Neural crest cell (in vitro differentiated cells): Measurements from ENCODE around the gene EPC1. TPM values are rescaled to one million over a fixed set of nuclear protein-coding genes. Genes with fewer than 3 reads are reported as not detected.

Experiments
- DNase-seq: peaks from one replicate; pipeline ENCODE4 v3.0.0; 2021; ENCODE audit warnings: low read depth, mixed read lengths, low spot score
- H3K27ac Mint-ChIP-seq: one replicate; pipeline ENCODE4 v1.8.0; 2021; ENCODE audit warnings: mild to moderate bottlenecking, mixed read lengths; ENCODE audit not compliant: unreplicated experiment
- H3K27me3 Mint-ChIP-seq: 2 replicates; pipeline ENCODE4 v1.8.0; 2021; ENCODE audit warnings: low read depth, mild to moderate bottlenecking, mixed read lengths
- H3K36me3 Mint-ChIP-seq: 2 replicates; pipeline ENCODE4 v1.8.0; 2021; ENCODE audit warnings: low read depth, mild to moderate bottlenecking, mixed read lengths
- H3K4me1 Mint-ChIP-seq: 2 replicates; pipeline ENCODE4 v1.8.0; 2021; ENCODE audit warnings: mixed read lengths
- H3K4me3 Mint-ChIP-seq: one replicate; pipeline ENCODE4 v1.8.0; 2021; ENCODE audit warnings: mild to moderate bottlenecking, mixed read lengths
- H3K9me3 Mint-ChIP-seq: 2 replicates; pipeline ENCODE4 v1.8.0; 2021; ENCODE audit warnings: mixed read lengths
- total RNA-seq: library from RNA; stranded (reverse); gene quantifications from 2 replicates; pipeline ENCODE4 v1.2.1, GENCODE V29; 2021
- TF ChIP-seq, protein P1 (sequence below): fragments of 200-600 bp; sonication (generic); conservative IDR thresholded peaks from 2 replicates; pipeline ENCODE4 v1.5.0; 2021; ENCODE audit warnings: antibody characterized with exemption, mild to moderate bottlenecking

The EPC1 gene
- total RNA-seq, 1 donor from 2014 or later, result 44.4 TPM

DNA sequence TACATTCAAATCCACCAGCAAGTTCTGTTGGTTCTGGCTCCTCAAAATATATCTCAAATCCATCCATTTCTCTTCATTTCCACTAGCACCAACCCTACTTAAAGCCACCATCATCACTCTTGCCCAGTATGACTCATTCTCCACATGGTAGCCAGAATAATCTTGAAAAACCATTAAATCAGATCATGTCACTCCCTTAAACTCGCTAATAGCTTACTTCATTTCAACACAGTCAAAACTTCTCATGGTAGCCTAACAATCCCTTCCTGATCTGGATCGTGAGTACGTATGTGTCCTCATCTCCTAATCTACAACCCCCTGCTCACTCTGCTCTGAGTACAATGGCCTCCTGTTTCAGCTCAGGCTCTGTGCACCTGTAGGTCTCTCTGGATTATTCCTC lies 8.7 kb downstream of the EPC1 start:
- H3K27ac Mint-ChIP-seq, result peak overlapping the region; percentile 1
- no peaks in the 10 kb centered on the region for H3K27me3 Mint-ChIP-seq
- peaks cover 14% of the 10 kb centered on the region for H3K36me3 Mint-ChIP-seq
- H3K9me3 Mint-ChIP-seq, result no peaks in the 10 kb centered on the region
- peaks cover 49% of the 10 kb centered on the region for H3K4me1 Mint-ChIP-seq
- DNase-seq, result no peak
- TF ChIP-seq, protein P1, sequence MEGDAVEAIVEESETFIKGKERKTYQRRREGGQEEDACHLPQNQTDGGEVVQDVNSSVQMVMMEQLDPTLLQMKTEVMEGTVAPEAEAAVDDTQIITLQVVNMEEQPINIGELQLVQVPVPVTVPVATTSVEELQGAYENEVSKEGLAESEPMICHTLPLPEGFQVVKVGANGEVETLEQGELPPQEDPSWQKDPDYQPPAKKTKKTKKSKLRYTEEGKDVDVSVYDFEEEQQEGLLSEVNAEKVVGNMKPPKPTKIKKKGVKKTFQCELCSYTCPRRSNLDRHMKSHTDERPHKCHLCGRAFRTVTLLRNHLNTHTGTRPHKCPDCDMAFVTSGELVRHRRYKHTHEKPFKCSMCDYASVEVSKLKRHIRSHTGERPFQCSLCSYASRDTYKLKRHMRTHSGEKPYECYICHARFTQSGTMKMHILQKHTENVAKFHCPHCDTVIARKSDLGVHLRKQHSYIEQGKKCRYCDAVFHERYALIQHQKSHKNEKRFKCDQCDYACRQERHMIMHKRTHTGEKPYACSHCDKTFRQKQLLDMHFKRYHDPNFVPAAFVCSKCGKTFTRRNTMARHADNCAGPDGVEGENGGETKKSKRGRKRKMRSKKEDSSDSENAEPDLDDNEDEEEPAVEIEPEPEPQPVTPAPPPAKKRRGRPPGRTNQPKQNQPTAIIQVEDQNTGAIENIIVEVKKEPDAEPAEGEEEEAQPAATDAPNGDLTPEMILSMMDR, result no peak
- no peak overlapping the region for H3K4me3 Mint-ChIP-seq

DNA sequence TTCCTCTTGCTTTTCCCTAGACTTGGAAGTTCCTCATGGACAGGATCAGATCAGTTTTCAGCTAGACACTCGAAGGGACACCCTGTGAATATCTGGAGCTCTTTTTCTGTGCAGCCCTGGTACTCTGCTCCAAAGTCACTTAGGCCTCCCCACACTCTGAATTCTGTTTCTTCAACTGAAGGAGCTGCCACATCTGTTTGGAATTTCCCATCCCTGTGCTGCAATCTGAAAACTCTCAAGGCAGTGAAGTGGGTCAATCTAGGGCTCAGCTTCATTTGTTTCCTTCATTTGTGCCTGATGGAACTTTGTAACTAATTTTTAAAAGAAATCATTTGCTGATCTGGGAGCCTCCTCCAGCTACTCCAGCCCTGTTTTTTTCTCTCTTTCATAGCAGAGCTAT lies 9.6 kb downstream of the EPC1 start:
- TF ChIP-seq, protein P1, result no peak
- Mint-ChIP-seq H3K9me3 (no peaks in the 10 kb centered on the region), H3K36me3 (peaks cover 14% of the 10 kb centered on the region), H3K4me1 (peaks cover 52% of the 10 kb centered on the region), H3K27ac (no peak overlapping the region), H3K4me3 (no peak overlapping the region), H3K27me3 (no peaks in the 10 kb centered on the region)
- DNase-seq, result no peak

DNA sequence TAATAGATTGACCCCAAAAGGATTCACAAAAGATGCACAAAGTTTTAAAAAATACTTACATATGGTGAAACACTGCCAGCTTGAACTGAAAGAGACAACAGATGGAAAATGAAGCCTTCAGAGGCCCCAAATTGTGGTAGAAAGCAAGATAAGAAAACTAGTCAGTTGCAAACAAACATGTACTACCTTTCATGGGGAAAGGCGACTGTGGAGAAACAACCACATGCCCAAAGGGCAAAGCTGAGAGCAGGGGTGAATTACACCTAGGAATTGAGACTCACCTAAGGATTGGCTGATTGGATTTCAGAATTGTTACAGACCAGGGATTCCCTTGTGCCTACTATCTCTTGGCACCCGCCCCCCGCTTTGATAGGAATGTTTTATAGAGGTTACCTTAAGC lies 13.1 kb downstream of the EPC1 start:
- Mint-ChIP-seq H3K27ac (no peak overlapping the region), H3K4me1 (peaks cover 70% of the 10 kb centered on the region), H3K9me3 (no peaks in the 10 kb centered on the region), H3K4me3 (no peak overlapping the region), H3K27me3 (no peaks in the 10 kb centered on the region), H3K36me3 (peaks cover 14% of the 10 kb centered on the region)
- no peak for DNase-seq
- TF ChIP-seq, protein P1, result no peak

DNA sequence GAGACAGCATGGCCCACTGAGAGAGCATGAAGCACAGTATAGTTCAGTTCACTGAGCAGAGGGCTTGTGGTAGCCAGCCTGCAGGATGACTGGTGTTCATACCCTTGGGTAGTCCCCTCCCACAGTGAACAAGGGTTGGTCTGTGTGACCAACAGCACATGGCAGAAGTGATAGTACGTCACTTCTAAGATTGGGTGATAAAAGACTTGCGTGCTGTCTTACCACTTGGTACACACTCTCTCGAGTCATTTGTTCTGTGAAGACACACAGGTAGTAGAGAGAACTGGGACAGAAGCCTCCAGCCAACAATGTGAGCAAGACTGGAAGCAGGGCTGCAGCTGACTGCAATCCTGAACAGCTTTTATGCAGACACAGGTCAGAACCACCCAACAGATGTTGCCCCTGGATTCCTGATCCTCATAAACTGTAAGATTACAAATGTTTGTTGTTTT lies 14.6 kb downstream of the EPC1 start:
- Mint-ChIP-seq H3K4me1 (peaks cover 67% of the 10 kb centered on the region), H3K4me3 (no peak overlapping the region), H3K9me3 (no peaks in the 10 kb centered on the region), H3K27me3 (no peaks in the 10 kb centered on the region), H3K36me3 (peaks cover 4% of the 10 kb centered on the region), H3K27ac (peak overlapping the region; percentile 64)
- DNase-seq, result no peak
- TF ChIP-seq, protein P1, result no peak

DNA sequence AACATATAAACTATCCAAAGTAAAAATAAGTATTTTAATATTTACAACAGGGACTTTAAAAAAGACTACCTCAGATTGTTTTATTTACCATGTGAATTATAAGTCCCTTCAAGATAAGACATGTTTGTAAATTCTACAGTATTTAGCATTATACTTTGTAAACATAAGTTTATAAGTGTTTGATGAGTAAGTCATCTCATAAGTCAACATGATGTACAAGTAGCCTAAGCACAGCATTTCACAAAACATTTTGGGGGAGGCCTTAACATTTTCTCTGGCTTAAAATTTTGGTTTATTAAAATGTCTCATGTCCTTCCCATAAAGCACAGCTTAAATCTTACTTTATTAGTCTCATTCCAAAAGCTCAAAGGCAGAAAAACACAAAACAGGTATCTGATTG lies 15.4 kb downstream of the EPC1 start:
- peaks cover 72% of the 10 kb centered on the region for H3K4me1 Mint-ChIP-seq
- TF ChIP-seq, protein P1, result no peak
- no peaks in the 10 kb centered on the region for H3K27me3 Mint-ChIP-seq
- no peaks in the 10 kb centered on the region for H3K9me3 Mint-ChIP-seq
- peaks cover 4% of the 10 kb centered on the region for H3K36me3 Mint-ChIP-seq
- no peak overlapping the region for H3K27ac Mint-ChIP-seq
- no peak for DNase-seq
- no peak overlapping the region for H3K4me3 Mint-ChIP-seq

DNA sequence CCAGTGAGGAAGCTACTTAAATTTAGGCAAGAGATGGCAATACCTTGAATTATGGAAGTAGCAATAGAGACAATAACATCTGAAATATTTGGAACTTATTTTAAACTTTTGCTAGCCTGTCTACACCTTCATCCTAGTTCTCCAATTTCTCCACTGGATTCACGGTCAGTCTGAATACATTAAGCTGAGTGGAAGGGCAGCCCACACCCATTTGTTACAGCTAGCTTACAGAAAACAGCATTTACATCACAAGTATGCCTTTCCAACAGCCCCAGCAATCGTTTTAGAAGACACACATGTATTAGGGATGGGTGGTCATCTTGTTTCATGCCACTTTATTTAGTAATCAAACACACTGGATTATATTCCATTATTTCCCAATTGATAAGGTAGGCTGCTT lies 16.7 kb downstream of the EPC1 start:
- Mint-ChIP-seq H3K4me3 (no peak overlapping the region), H3K9me3 (no peaks in the 10 kb centered on the region), H3K27ac (no peak overlapping the region), H3K27me3 (no peaks in the 10 kb centered on the region), H3K36me3 (no peaks in the 10 kb centered on the region), H3K4me1 (peaks cover 69% of the 10 kb centered on the region)
- TF ChIP-seq, protein P1, result no peak
- DNase-seq, result no peak
